HepG2 (cell line): ENCODE measurements around the gene ANKS1A. TPM values are rescaled to one million over a fixed set of nuclear protein-coding genes. Genes with fewer than 3 reads are reported as not detected.

Experiments
- ATAC-seq: fragments of 200-7000 bp; cut with Tn5 transposase; 3 replicates; pipeline ENCODE4 v1.9.1; 2020; ENCODE audit warnings: mild to moderate bottlenecking, moderate library complexity
- BruUV-seq: library from RNA; stranded (reverse); fragments of 400-500 nt; replicated peaks from 2 replicates; lab custom pipeline; 2021; lab: Mats Ljungman, UMichigan
- CTCF ChIA-PET: fragments of 300-600 bp; formaldehyde crosslinking; extraction: SDS; loops from one replicate; lab custom pipeline; 2021; ENCODE audit warnings: low total read pairs, inconsistent platforms, low intra/inter-chr PET ratio; lab: Yijun Ruan, JAX
- POLR2A ChIA-PET: fragments of 350-600 bp; sonication (Branson Sonifier 250); formaldehyde crosslinking; loops from one replicate; lab custom pipeline; 2020; ENCODE audit warnings: antibody characterized with exemption, inconsistent platforms; lab: Yijun Ruan, JAX
- DNase-seq: peaks from one replicate; pipeline ENCODE4 v3.0.0-alpha.2; 2015; ENCODE audit warnings: low spot score
- FAIRE-seq: peaks from 3 replicates; lab custom pipeline; 2011; peaks lifted over from hg19 to GRCh38; lab: Jason Lieb, UNC
- H2AFZ ChIP-seq: one replicate; pipeline ENCODE4 v1.6.1; 2011; ENCODE audit warnings: low read length, inconsistent platforms
- H3K27ac ChIP-seq: fragments of 300-600 bp; 3 replicates; pipeline ENCODE4 v1.8.0; 2011; ENCODE audit warnings: mixed run types, mild to moderate bottlenecking, mixed read lengths, low read length, inconsistent platforms; ENCODE audit not compliant: insufficient read depth; ENCODE audit errors: extremely low read length
- H3K27me3 ChIP-seq, 2 experiments: fragments of 200-600 bp in 1 of 2; 2 replicates in 1 of 2; 3 replicates in 1 of 2; pipeline versions ENCODE4 v1.6.0 to v1.8.0; 2011; ENCODE audit warnings: low read length in 2 of 2, mild to moderate bottlenecking in 2 of 2, moderate library complexity in 2 of 2, inconsistent platforms in 1 of 2; ENCODE audit not compliant: insufficient read depth in 2 of 2, control insufficient read depth in 1 of 2
- H3K36me3 ChIP-seq, 2 experiments: fragments of 200-600 bp in 1 of 2; replicated peaks in 1 of 2; 2 replicates in 1 of 2; 3 replicates in 1 of 2; pipeline versions ENCODE4 v1.5.1 to v1.8.0; 2011; ENCODE audit warnings: low read length in 2 of 2, inconsistent platforms in 1 of 2; ENCODE audit not compliant: insufficient read depth in 2 of 2, control insufficient read depth in 1 of 2
- H3K4me1 ChIP-seq: 2 replicates; pipeline ENCODE4 v1.5.1; 2012; ENCODE audit warnings: low read length, inconsistent platforms; ENCODE audit not compliant: insufficient read depth
- H3K4me2 ChIP-seq: 2 replicates; pipeline ENCODE4 v1.6.0; 2011; ENCODE audit warnings: low read depth, low read length, inconsistent platforms
- H3K4me3 ChIP-seq, 3 experiments: fragments of 200-600 bp in 1 of 3; sonication (generic), shearing (Covaris generic) in 1 of 3; replicated peaks in 1 of 3; 2 replicates each; pipeline ENCODE4 v1.5.1; 2011 to 2016; ENCODE audit warnings: low read length in 3 of 3, inconsistent platforms in 2 of 3, low read depth in 2 of 3, mild to moderate bottlenecking in 2 of 3, control low read depth in 1 of 3, mixed read lengths in 1 of 3; ENCODE audit not compliant: insufficient read depth in 1 of 3
- H3K79me2 ChIP-seq: one replicate; pipeline ENCODE4 v1.6.1; 2011; ENCODE audit warnings: low read length, inconsistent platforms; ENCODE audit not compliant: insufficient read depth
- H3K9ac ChIP-seq: 2 replicates; pipeline ENCODE4 v1.6.0; 2011; ENCODE audit warnings: mild to moderate bottlenecking, low read depth, low read length, inconsistent platforms; ENCODE audit not compliant: insufficient read depth
- H3K9me3 ChIP-seq: 2 replicates; pipeline ENCODE4 v1.5.1; 2012; ENCODE audit warnings: mild to moderate bottlenecking, low read length
- H4K20me1 ChIP-seq: 2 replicates; pipeline ENCODE4 v1.6.0; 2011; ENCODE audit warnings: inconsistent platforms, mild to moderate bottlenecking, low read length, moderate library complexity; ENCODE audit not compliant: insufficient read depth
- AGO1 ChIP-seq: fragments of 200-400 bp; formaldehyde crosslinking; IDR thresholded peaks from 2 replicates; pipeline ENCODE4 v1.6.1; 2017; ENCODE audit warnings: mild to moderate bottlenecking, low read depth, low read length, moderate library complexity; ENCODE audit not compliant: poor library complexity, severe bottlenecking
- EED ChIP-seq: sonication (generic); formaldehyde crosslinking; IDR thresholded peaks from 2 replicates; pipeline ENCODE4 v1.5.0; 2020; ENCODE audit warnings: mild to moderate bottlenecking, missing genetic modification reagents
- MXD4 ChIP-seq: IDR thresholded peaks from 2 replicates; pipeline ENCODE4 v1.6.1; 2016; ENCODE audit warnings: mild to moderate bottlenecking, missing biosample characterization, missing genetic modification reagents
- RXRA ChIP-seq: sonication (generic); formaldehyde crosslinking; IDR thresholded peaks from 2 replicates; pipeline ENCODE4 v1.5.1; 2020; ENCODE audit warnings: missing genetic modification reagents
- TARDBP ChIP-seq: sonication (generic); formaldehyde crosslinking; IDR thresholded peaks from 2 replicates; pipeline ENCODE4 v1.8.0; 2022; ENCODE audit warnings: mild to moderate bottlenecking, missing genetic modification reagents
- XRCC5 ChIP-seq: fragments of 200-400 bp; formaldehyde crosslinking; optimal IDR thresholded peaks from 2 replicates; pipeline ENCODE3; 2017; ENCODE audit warnings: mild to moderate bottlenecking, low read length
- ZBTB7A ChIP-seq: sonication (generic); formaldehyde crosslinking; IDR thresholded peaks from 2 replicates; pipeline ENCODE4 v1.8.0; 2022; ENCODE audit warnings: mild to moderate bottlenecking, missing genetic modification reagents
- ZFP36L1 ChIP-seq: sonication (generic); formaldehyde crosslinking; IDR thresholded peaks from 2 replicates; pipeline ENCODE4 v1.8.0; 2022; ENCODE audit warnings: mild to moderate bottlenecking, missing genetic modification reagents, moderate library complexity
- ZNF546 ChIP-seq: sonication (generic); formaldehyde crosslinking; conservative IDR thresholded peaks from 2 replicates; pipeline ENCODE4 v1.8.1; 2023; ENCODE audit warnings: mild to moderate bottlenecking, missing genetic modification reagents
- ZNF660 ChIP-seq: sonication (generic); formaldehyde crosslinking; IDR thresholded peaks from 2 replicates; pipeline ENCODE4 v1.5.1; 2020; ENCODE audit warnings: mild to moderate bottlenecking, low read depth, missing genetic modification reagents, borderline replicate concordance
- ZNF839 ChIP-seq: sonication (generic); formaldehyde crosslinking; IDR thresholded peaks from 2 replicates; pipeline ENCODE4 v1.4.0; 2020; ENCODE audit warnings: missing genetic modification reagents, mild to moderate bottlenecking, borderline replicate concordance
- WGBS: methylation state at CpG from one replicate; pipeline ENCODE4 v1.1.6; 2017; ENCODE audit warnings: low lambda C conversion rate; 5-methylcytosine and 5-hydroxymethylcytosine counted together
- in situ Hi-C: cut with HindIII; loops from 2 replicates; pipeline ENCODE4 v1.10.0; 2017; ENCODE audit warnings: low pct_unique_long_range_greater_than_20kb; ENCODE audit not compliant: extremely low pct_ligation_motif_present
- intact Hi-C: fragments of 100-400 bp; cut with micrococcal nuclease; formaldehyde crosslinking; loops from one replicate; pipeline ENCODE4 v1.10.0; 2022; ENCODE audit not compliant: unreplicated experiment
- polyA plus RNA-seq, 8 experiments: library from polyadenylated mRNA; depleted of rRNA in 3 of 8; stranded (reverse) in 7 of 8; unstranded in 1 of 8; fragments of >200 nt; fragmentation: Illumina TruSeq in 4 of 8; extraction: Trizol in 4 of 8; gene quantifications; 2 replicates each; pipeline versions ENCODE4 v1.2.1 to v1.2.3, GENCODE V29; 2011 to 2016; ENCODE audit warnings: low read depth in 4 of 8, missing spikeins in 1 of 8, mixed read lengths in 1 of 8; ENCODE audit not compliant: insufficient read depth in 1 of 8
- total RNA-seq, 5 experiments: library from RNA; depleted of rRNA; stranded (reverse); fragments of >200 nt; fragmentation: Illumina TruSeq; extraction: Trizol; gene quantifications; 2 replicates each; pipeline ENCODE4 v1.2.3, GENCODE V29; 2016; ENCODE audit warnings: low read depth in 1 of 5

The ANKS1A gene
- total and polyA plus RNA-seq, 2 of the 13 experiments (the other 11 are each of a cell fraction or from before 2014, with no cell fraction given) = 7.2 to 15.1 TPM

GRCh38 chr6:35128496-35128895, 239.4 kb downstream of the ANKS1A start:
- no peak for FAIRE-seq
- Histone ChIP-seq H3K4me1 (no peaks in the 10 kb centered on the region), H3K9ac (no peak overlapping the region), H3K4me3 (no peak overlapping the region), H3K4me2 (no peak overlapping the region), H4K20me1 (no peaks in the 10 kb centered on the region), H3K27ac (no peak overlapping the region)
- in situ Hi-C loops = no loop called here
- TF ChIP-seq ZNF839 (CRISPR knock-in tag) (no peak), ZFP36L1 (no peak), ZNF660 (CRISPR knock-in tag) (no peak), RXRA (CRISPR knock-in tag) (no peak), XRCC5 (no peak), ZNF546 (CRISPR knock-in tag) (no peak), AGO1 (no peak), MXD4 (CRISPR knock-in tag) (no peak), EED (CRISPR knock-in tag) (no peak), ZBTB7A (no peak), TARDBP (CRISPR knock-in tag) (no peak)
- TF ChIP-seq, all 625 proteins: peak for 0
- H3K36me3 ChIP-seq = no peaks in the 10 kb centered on the region
- no peaks in the 10 kb centered on the region for H3K79me2 ChIP-seq
- intact Hi-C loops = no loop called here
- no peak overlapping the region for H2AFZ ChIP-seq
- no TSS peak for BruUV-seq
- DNase-seq (no peak), ATAC-seq (no peak)
- H3K27me3 ChIP-seq = peaks cover 0 to 13% of the 10 kb centered on the region in 2 experiments; a peak in 1 of 5 replicates
- WGBS = 25% methylated on average over 3 of the region's 3 CpGs
- CTCF ChIA-PET = no interaction called here
- POLR2A ChIA-PET = interaction anchor here (1.2 kb wide), 1 partner anchor 131 kb away, joined by 3 read pairs; no protein-coding TSS in a partner anchor
- H3K9me3 ChIP-seq = no peaks in the 10 kb centered on the region
